Hematopoietic multipotent progenitor cell (in vitro differentiated cells): ENCODE measurements around the gene RAB4B. TPM values are rescaled to one million over a fixed set of nuclear protein-coding genes. Genes with fewer than 3 reads are reported as not detected.
"Not testable (repeated sequence)": the region's sequence is repeated elsewhere in the genome, so short reads cannot be mapped to it uniquely, and the experiment has no call there.

ENCODE experiments used
- DNase-seq, 3 donors: peaks; one replicate each; pipeline ENCODE4 v3.0.0-alpha.2; 2011 to 2015; ENCODE audit warnings: low read depth in 2 of 3, low spot score in 2 of 3
- total RNA-seq: library from RNA; depleted of rRNA; stranded (reverse); fragments of >200 nt; gene quantifications from one replicate; pipeline ENCODE4 v1.2.3, GENCODE V29; 2012

RAB4B gene
- total RNA-seq, 1 donor, result 28.8 TPM

DNA sequence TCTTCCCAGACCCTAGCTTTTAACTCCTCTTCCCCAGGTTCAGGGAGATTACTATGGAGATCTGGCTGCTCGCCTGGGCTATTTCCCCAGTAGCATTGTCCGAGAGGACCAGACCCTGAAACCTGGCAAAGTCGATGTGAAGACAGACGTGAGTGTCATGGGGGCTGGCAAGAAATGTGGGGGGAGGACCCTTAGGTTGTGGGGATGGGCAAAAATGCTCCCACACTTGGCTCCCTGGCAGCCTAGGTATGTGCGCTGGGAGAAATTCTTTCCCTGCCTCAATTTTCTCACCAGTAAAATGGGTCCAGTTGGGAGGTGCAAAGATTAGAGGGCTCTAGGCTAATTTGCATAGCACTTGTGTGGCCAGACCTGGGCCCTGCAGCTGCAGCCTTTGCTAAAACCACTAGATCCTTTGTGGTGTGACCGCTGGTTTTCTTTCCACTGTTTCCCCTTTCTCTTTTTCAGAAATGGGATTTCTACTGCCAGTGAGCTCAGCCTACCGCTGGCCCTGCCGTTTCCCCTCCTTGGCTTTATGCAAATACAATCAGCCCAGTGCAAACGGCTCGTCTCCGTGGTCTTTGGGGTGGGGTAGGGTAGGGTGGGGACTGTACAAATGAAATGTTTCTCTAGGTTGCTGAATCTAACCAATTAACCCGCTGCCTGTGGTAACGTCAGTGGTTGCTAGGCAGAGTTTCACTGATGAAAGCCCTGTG is 959 bp upstream of the RAB4B start:
- DNase-seq, result peak in 2 of 3 donors; percentile 98 to 99

DNA sequence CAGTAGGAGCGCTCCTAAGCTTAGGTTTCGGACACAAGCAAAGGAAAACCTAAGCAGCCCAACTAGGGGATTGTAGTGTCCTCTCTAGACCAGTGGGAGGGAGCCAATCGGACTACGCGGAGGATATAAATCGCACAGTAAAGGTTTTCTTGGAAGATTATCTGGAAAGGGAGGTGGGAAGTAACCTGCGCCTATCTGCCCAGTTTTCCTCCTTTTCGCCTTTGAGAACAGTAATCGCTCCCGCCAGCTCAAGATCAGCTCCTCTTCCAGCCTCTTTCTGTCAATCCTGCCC is 456 bp upstream of the RAB4B start:
- DNase-seq, result peak in 1 of 3 donors; percentile 78

DNA sequence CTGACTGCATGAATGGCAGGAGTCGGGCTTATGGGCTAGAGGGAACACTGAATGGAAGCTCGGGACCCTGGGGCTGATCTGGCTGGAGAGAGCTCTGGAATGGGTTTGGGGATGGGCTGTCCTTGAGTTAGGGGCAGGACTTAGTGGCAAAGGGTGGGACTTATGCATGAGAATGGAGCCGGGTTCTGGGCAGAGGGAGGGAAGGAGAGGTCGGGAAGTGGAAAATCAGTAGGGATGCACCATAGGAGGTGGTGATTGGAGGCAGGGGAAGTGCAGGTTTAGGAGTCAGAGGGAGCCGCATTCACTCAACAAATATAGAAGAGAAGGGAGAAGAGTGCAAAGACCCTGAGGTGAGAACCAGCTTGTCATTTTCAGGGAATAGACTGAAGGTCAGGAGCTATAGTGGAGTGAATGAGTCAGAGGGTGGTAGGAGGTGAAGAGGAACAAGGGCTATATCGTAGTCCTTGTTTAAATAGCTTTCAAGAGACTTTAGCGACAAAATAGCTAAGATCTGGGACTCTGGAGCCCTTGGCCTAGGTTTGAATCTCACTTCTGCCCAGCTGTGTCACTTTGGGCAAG is 748 bp downstream of the RAB4B start:
- peak in 1 of 3 donors; percentile 22 for DNase-seq

DNA sequence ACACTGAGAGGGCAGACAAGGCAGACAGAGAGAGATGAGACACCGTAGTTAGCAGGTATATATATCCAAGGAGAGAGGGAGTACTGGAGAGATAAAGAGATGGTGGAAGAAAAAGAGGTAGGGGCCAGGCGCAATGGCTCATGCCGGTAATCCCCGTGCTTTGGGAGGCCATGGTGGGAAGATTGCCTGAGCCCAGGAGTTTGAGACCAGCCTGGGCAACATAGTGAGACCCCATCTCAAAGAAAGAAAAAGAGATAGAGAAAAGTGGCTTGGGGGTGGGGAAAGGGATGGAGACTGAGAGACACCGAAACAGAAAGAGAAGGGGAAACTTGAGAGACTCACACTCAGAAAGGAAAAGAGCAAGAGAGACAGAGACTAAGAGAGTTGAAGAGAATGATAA is 2.5 kb downstream of the RAB4B start:
- no peak for DNase-seq

DNA sequence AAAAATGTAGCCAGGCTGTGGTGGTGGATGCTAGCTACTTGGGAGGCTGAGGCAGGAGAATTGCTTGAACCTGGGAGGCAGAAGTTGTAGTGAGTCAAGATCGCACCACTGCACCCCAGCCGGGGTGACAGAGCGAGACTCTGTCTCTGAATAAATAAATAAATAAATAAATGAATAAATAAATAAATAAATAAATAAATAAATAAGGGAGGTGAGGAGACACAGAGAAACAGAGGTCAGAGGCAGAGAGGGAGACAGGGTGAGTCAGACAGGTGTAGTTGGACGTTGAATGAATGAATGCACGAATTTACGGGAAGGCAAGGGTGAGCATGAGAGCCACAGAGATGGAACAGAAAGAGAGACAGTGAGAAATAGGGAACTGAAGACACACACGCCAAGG is 3.1 kb downstream of the RAB4B start:
- no peak for DNase-seq

DNA sequence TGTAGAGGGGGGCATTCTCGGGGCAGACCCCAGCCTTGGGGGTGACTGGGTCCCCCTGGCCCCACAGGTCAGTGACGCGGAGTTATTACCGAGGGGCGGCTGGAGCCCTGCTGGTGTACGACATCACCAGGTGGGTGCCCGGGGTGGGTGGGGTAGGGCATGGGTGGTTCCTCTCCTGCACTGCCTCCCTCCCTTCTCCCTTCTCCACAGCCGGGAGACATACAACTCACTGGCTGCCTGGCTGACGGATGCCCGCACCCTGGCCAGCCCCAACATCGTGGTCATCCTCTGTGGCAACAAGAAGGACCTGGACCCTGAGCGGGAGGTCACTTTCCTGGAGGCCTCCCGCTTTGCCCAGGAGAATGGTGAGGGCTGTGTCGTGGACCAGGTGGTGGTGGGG is 5.7 kb downstream of the RAB4B start:
- DNase-seq, result no peak

DNA sequence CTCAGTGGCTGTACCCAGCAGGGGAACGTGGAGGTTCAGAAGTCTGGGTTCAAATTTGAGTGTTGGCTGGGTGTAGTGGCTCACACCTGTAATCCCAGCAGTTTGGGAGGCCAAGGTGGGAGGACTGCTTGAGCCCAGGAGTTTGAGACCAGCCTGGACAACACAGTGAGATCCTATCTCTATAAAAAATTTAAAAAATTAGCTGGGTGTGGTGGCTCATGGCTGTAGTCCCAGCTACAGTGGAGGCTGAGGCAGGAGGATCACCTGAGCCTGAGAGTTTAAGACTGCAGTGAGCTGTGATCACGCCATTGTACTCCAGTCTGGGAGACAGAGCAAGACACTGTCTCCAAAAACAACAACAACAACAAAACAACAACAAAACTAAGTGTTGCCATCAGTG is 6.1 kb downstream of the RAB4B start:
- DNase-seq, result not testable (repeated sequence)

DNA sequence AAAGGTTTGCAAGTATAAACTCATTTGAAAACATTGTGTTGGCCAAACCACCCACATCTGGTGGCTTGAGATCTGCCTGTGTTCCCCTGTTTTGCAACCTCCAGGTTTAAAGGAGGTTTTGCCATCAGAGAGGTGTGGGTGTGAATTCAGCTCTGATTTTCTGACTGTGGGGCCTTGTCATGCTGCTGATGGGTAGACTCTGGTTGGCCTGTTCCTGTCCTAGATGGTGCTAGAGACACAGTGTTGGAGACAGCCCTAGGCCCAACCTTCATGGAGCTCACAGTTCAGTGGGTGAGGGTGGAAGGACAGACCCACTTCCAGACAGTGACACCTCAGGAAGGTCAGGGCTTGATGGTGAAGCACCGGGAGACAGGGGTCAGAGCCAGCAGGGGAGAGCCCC is 7.5 kb downstream of the RAB4B start:
- no peak for DNase-seq

DNA sequence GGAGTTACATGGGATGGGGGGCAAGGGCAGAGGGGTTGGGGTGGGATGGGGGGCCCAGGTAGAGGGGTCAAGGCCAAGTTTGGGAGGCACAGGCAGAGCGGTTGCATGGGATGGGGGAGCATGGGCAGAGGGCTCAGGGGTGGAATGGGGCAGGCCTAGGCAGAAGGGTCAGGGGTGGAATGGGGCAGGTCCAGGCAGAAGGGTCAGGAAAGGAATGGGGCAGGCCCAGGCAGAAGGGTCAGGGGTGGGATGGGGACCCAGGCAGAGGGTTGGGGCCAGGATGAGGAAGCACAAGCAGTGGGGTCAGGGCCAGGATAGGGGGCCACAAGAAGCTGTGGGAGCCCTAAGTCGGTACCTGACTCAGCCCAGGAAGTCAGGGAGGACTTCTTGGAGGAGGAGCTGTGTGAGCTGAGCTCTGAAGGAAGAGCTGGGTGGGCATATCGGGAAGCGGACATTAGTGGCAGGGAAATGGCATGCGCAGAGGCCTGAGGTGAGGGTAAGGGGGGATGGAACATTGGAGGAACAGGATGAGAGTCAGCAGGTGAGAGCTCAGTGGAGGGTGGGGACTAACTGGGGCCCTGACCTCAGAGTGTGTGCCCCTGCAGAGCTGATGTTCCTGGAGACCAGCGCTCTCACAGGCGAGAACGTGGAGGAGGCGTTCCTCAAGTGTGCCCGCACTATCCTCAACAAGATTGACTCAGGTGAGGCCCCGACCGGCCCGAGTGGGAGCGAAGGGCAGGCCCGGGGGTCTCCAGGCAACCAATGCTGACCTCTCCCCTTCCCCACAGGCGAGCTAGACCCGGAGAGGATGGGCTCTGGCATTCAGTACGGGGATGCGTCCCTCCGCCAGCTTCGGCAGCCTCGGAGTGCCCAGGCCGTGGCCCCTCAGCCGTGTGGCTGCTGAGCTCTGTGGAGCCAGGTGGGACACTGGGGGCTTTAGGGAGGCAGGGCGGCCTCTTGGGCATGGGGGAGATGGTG is 8.3 kb downstream of the RAB4B start:
- DNase-seq, result no peak

DNA sequence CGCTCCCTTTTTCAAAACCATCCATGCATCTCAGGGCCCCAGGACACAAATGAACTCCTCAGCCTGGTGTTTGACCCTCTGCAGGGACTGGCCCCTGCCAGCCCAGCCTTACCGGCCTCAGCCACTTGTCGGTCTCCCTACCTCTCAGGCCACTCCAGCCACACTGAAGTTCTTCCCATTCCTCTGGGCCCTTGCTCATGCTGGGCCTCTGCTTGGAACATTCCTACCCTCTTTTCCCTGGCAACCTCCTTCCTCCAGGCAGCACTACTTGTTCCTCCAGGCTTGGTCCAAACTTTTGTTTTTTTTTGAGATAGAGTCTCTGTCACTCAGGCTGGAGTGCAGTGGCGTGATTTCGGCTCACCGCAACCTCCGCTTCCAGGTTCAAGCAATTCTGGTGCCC is 13.3 kb downstream of the RAB4B start:
- no peak for DNase-seq

DNA sequence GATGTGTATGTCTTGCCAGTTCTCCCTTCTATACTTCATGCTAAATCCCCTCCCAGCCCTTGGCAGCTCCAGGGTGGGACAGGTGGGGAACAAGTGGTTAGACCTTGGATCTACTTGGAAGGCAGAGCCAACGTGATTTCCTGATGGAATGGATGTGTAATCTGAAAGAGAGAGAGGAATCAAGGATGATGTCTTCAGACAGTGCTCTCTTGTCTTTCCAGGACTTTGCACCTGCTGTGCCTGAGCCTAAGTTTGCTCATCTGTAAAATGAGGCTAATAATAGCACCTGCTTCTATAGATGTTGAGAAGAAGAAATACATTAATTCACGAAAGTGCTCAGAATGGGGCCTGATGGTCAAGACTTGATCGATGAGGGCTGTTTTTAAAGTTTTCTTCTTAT is 13.9 kb downstream of the RAB4B start:
- no peak for DNase-seq

DNA sequence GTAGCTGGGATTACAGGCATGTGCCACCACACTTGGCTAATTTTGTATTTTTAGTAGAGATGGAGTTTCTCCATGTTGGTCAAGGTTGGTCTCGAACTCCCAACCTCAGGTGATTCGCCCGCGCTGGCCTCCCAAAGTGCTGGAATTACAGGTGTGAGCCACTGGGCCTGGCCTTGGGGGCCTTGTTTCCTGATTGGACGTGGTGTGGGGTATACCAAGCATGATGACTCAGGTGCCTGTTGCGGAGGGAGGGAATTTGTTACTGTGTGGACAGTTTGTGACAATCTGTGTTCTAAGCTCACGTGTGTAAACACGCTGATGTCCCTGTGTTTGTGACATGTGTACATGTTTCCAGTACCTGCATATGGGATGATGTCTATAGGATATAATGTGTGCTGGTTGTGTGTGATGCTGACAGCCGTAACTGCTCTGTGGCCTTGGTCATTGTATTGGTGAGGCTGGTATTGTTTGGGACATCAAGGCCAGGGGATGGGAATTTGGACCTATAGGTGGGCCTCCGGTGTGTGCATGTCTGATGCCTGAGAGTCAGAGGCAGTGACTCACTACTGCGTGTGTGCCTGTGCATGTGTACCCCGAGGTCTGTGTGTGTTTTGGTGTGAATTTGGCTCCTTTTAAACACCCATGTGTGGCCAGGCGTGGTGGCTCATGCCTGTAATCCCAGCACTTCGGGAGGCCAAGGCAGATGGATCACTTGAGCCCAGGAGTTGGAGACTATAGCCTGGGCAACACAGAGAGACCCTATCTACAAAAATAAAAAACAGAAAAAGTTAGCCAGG is 19.3 kb downstream of the RAB4B start:
- DNase-seq, result no peak

DNA sequence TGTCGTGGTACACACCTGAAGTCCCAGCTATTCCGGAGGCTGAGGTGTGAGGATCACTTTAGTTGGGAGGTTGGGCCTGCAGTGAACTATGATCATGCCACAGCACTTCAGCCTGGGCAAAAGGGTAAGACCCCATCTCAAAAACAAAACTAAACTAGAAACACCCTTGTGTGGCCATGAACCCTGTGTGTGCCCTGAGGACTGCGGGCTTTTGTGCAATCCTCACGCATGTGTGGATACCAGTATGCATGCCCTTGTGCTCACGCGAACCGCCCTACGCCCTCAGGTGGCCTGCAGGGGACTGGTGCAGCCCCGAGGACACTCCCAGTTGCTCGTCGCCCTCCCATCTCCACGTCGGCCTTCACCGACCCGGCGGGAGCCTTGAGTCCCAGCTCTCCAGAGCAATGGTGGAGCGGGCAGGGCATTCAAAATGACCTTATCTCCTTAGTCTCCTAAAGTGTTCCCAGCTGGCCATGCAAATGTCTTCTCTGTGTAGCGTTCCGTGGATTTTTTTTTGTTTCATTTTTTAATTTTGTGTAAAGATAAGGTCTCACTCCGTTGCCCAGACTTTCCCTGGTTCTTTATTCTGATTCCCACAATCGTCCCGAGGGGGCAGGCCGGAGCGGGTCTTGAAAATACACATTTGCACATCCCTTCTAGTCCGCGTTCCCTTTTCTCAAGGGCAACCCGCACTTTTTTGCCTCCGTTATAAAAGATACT is 20.1 kb downstream of the RAB4B start:
- DNase-seq, result peak in 2 of 3 donors; percentile 86 to 87

DNA sequence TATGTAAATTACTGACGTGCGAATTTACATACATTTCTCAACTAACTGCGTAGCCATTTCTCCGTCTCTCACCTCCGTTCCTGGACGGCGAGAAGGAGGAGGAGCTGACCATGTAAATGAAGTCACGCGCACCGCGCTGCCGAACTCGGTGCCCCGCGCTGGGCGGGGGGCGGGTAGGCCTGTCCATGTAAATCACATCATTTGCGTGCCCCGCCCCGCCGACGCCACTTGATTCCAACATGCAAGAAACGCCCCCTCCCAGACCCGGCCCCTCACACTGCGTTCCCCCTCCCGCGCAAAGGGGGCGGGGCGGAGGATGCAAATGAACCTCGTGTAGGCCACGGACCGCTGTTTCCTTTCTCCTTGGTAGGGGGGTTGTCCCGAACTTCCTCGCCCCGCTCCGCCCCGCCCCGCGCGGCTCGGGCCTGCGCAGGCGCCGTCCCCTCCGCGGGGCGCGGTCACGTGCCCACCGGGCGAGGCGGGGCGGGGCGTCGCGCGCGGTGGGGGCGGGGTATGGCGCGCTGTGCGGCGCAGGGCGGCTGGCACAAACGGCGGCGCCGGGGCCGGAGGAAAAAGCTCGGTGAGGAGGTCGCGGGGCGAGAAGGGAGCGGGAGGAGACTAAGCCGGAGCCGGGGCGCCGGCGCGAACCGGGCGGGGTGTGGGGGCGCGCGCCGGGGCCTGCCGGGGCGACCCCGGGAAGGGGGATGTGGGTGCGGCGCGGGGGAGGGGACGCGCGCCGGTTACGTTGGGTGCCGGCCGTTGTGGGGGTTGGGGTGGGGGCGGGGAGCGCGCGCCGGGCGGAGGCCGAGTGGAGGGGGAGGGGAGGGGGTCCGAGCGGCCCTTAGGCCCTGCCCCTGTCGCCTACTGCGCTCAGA is 20.9 kb downstream of the RAB4B start, which contains the start of gene EGLN2:
Gene EGLN2, plus strand, starts transcription at position 509 of the 875 bp plus-strand sequence. CDS start 1,382 bp downstream, outside the sequence.
- DNase-seq, result peak; percentile 99 to 100 (median 100)

DNA sequence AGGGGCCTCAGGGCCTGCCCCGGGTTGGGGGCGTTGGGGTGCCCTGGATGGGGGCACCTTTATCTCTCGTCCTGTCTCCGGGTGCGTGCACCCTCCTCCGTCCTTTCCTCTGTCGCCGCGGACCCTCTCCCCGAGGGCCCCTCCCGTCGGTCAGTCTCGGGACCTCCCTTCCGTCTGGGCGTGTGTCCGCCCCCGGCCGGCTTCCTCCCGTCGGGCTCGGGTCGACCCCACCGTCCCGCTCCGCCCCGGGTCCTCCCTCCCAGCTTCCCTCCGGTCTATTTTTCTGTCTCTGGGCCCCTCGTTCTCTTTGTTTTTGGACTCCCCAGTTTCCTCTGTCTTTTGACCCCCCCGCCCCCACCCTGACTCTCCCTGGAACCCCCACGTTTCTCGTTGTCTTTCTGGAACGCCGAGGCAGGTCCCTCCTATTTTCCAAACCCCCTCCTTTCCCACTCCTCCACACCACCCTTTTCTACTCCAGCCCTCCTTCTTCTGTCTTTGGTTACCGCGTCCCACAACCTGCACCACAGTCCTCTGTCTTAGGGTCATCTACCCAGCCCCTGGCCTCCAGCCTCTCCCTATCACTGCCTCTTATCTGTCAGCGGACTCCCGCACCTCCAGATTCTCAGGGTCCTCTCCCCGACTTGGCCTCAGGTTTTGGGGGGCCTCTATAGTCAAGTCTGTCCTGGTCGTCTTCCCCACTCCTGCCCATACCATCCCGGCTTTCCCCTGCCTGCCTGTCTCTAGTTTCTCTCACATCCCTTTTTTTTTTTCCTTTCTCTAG is 21.7 kb downstream of the RAB4B start:
- no peak for DNase-seq

DNA sequence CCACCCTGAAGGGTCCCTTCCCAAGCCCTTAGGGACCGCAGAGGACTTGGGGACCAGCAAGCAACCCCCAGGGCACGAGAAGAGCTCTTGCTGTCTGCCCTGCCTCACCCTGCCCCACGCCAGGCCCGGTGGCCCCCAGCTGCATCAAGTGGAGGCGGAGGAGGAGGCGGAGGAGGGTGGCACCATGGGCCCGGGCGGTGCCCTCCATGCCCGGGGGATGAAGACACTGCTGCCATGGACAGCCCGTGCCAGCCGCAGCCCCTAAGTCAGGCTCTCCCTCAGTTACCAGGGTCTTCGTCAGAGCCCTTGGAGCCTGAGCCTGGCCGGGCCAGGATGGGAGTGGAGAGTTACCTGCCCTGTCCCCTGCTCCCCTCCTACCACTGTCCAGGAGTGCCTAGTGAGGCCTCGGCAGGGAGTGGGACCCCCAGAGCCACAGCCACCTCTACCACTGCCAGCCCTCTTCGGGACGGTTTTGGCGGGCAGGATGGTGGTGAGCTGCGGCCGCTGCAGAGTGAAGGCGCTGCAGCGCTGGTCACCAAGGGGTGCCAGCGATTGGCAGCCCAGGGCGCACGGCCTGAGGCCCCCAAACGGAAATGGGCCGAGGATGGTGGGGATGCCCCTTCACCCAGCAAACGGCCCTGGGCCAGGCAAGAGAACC is 22.4 kb downstream of the RAB4B start:
- DNase-seq, result no peak

DNA sequence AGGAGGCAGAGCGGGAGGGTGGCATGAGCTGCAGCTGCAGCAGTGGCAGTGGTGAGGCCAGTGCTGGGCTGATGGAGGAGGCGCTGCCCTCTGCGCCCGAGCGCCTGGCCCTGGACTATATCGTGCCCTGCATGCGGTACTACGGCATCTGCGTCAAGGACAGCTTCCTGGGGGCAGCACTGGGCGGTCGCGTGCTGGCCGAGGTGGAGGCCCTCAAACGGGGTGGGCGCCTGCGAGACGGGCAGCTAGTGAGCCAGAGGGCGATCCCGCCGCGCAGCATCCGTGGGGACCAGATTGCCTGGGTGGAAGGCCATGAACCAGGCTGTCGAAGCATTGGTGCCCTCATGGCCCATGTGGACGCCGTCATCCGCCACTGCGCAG is 22.9 kb downstream of the RAB4B start:
- DNase-seq, result no peak
